Fibroblast of mammary gland (primary cell): ENCODE measurements around the gene ATXN2L.

Experiments
- DNase-seq: peaks from one replicate; pipeline ENCODE4 v3.0.0-alpha.2; 2010; ENCODE audit warnings: low read depth
- H3K4me3 ChIP-seq: 2 replicates; pipeline ENCODE4 v1.5.1; 2011; ENCODE audit warnings: low read depth, mild to moderate bottlenecking, low read length, moderate library complexity; ENCODE audit not compliant: control insufficient read depth
- CTCF ChIP-seq: conservative IDR thresholded peaks from 2 replicates; pipeline ENCODE4 v1.5.1; 2011; ENCODE audit warnings: low read depth, low read length, inconsistent platforms; ENCODE audit not compliant: control insufficient read depth, insufficient read depth

Gene ATXN2L

GRCh38 chr16:28882551-28883160 is 59.9 kb downstream of the ATXN2L start:
- H3K4me3 ChIP-seq: no peak overlapping the region
- DNase-seq: no peak
- no peak for TF ChIP-seq CTCF

- DNase-seq: no peak
- H3K4me3 ChIP-seq: no peak overlapping the region
- TF ChIP-seq CTCF: no peak
Observed at GRCh38 chr16:28883221-28883996, 60.6 kb downstream of the ATXN2L start.

- TF ChIP-seq CTCF: no peak
- DNase-seq: no peak
- no peak overlapping the region for H3K4me3 ChIP-seq
Observed at GRCh38 chr16:28884045-28884444, 61.2 kb downstream of the ATXN2L start.
